CD1c-positive myeloid dendritic cell (primary cell): ENCODE data around the gene PTPRN2.

Experiments used
- DNase-seq: peaks from one replicate; pipeline ENCODE4 v3.0.0-alpha.2; 2016; ENCODE audit errors: extremely low spot score

PTPRN2 gene

DNA sequence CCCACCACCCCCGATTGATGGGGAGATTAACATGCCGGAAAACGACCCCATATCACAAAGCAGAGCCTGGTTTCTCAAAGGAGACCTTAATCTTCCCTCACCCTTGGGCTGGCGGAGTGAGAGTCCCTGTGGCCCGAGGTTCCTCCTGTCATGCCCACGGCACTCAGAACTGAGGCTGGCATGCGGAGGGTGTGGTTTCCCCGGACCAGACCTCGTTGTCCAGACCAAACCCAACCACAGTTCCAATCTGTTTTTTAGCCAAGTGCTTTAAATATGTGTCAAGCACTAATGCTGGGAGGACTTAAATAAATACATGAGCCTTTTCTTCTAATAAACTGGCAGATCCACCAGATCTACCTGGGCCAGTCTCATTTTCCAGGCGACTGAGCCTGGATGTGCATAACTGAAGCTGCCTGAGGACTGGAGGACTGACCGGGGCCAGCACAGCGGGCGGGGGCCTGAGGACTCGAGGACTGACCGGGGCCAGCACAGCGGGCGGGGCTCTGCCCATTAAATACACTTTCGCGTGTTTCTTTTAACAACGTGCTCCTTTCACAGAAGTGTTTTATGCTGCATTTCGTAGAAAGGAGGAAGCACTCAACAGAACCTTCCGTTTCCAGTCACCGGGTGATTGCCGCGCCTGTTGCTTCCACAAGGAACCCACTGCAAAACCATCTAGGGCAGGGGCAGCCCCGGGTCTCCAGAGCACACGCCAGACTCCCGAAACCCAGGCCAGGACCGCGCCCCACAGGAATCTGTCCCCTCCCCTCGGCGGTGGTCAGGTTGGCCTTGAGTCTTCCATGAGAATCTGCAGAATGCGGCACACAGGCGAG, 334.6 kb downstream of the PTPRN2 start:
- DNase-seq: no peak

DNA sequence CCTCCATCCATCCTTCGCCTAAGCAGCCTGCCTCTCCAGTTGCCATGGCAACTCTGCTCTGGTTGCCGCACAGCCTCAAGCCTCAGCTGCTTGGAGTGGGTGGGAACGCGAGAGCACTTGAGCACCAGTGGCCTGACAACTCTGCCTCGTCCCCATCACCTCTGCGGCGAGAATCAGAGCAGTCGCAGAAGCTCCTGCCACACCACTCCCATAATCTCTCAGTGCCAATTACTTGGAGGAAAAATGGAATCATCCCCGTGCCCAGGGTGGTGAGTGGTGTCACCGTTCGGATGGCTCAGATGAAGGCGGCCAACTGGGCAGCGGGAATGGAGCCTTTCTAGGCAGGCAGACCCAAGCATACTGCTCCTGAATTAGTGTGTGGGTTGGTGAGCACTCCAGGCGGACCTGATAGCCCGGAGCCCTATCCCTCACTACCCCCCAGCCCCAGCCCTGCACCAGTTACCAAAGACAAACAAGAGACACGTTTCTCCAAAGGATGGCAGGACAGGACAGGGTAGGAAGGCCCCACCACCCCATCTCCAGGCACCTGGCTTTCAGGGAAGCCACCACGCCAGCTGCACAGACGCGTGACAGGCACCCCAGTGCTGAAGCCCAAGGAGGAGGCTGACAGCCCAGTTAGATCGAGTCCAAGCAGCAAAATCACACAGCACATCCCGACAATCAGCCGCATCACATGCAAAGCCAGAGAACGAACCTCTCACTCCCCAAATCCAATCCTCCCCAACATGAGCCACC, 335.4 kb downstream of the PTPRN2 start:
- no peak for DNase-seq

DNA sequence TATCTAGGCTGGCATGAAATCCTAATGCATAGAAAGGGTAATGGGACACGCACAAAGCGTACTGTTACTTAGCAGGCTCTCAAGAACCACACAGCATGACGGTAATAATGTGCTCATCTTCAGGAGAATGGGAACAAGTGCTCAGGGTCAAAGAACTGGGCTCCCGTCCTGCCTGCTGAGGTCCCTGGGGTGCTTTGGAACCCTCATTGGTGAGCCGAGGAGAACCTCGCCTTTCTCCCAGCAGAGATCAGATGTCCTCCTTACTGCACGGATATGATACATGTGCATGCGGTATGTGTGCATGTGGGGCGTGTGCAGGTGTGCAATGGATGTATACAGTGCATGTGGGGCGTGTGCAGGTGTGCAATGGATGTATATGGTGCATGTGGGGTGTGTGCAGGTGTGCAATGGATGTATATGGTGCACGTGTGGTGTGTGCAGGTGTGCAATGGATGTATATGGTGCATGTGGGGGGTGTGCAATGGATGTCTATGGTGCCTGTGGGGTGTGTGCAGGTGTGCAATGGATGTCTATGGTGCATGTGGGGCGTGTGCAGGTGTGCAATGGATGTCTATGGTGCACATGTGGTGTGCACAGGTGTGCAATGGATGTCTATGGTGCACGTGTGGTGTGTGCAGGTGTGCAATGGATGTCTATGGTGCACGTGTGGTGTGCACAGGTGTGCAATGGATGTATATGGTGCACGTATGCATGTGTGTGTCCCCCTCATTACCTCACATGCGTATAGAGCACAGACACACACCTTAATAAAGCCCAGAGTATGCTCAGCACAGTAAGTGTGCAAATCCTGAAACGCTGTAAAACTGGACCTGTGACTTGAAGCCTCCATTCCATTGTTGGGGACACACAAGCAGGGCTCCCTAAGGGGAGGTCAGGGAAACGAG, 336.3 kb downstream of the PTPRN2 start:
- DNase-seq: no peak

DNA sequence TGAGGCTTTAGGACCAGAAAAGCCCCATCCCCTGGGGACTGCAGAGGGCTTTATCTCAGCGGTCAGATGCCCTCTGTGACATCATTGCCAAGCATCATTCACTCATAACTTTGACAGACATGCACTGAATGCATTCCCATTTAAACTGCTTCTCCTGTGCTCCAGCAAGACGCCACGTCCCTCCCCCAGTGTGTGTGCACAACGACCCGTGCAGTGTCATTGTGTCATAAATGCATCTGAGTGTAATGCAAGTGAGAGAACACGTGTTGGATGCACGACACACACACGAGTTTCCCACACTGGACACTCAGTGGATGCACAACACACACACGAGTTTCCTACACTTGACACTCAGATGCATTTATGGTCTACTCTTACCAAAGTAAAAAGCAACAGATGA, 337.9 kb downstream of the PTPRN2 start:
- no peak for DNase-seq

DNA sequence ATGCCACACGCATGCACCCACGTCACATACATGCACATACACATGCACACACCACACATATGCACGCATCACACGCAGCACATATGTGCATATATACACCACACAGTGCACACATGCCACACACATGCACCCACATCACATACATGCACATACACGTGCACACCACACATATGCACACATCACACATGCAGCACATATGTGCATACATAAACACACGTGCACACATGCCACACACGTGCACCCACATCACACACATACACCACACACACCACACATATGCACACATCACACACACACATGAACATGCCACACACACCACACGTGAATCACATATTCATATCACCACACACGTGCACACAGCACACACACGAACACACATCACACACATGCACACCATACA, 338.8 kb downstream of the PTPRN2 start:
- no peak for DNase-seq

DNA sequence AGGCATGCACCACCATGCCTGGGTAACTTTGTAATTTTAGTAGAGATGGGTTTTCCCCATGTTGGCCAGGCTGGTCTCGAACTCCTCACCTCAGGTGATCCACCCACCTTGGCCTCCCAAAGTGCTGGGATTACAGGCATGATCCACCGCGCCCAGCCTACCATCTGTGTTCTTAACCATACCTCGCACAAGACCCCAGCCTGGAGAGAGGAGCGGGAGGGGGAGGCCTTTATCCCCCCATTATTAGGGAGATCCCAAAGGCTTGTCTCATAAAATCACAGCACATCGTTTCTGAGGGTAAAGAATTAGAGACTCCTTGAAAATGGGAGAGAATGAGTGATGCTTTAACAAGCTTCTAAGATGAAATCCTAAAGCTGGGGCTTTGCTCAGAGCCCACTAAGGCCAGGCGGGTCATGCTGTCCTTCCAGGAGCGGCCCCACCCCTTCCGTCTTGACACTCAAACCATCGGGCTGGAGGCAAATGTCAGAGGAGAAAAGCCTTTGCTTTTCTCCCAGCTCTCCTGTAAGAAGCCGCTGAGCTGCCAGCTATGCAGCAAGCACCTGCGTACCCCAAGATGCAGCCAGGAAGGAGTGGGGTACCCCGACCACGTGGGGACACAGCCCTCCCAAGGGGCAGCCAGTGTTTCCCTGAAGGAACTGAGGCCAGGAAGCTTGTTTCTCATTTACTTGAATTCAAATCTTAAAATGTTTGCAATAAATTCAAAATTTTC, 339.7 kb downstream of the PTPRN2 start:
- no peak for DNase-seq

DNA sequence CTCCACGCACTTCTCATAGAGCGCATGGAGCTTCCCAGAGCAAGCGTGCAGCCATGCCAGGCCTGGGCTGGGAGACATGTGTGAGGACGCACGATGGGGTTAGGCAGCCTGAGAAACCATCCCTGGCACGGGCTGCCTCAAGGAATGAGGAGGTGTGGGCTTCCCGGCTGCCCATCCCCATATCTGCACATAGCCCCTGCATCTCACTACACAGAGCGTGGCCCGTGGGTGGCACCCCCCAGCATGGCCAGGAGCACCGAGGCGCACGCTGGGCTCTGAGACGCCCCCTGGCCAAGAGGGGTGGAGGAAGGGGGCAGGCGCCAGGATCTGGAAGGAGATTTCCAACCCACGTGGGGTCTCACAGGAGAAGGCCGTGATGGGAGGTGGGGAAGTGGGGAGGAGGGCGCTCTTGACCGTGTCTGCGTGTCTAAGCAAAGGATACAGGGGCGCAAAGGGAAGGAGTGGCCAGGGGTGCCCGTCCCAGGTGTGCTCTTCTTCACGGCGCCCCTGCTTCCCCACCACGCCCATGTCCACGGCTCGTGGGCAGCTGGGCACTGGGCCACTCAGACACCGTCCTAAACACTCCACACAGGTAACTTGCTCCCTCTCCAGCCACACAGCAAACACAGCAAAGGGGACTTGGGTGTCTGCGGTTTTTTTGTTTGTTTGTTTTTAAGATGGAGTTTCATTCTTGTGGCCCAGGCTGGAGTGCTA, 340.5 kb downstream of the PTPRN2 start:
- no peak for DNase-seq

DNA sequence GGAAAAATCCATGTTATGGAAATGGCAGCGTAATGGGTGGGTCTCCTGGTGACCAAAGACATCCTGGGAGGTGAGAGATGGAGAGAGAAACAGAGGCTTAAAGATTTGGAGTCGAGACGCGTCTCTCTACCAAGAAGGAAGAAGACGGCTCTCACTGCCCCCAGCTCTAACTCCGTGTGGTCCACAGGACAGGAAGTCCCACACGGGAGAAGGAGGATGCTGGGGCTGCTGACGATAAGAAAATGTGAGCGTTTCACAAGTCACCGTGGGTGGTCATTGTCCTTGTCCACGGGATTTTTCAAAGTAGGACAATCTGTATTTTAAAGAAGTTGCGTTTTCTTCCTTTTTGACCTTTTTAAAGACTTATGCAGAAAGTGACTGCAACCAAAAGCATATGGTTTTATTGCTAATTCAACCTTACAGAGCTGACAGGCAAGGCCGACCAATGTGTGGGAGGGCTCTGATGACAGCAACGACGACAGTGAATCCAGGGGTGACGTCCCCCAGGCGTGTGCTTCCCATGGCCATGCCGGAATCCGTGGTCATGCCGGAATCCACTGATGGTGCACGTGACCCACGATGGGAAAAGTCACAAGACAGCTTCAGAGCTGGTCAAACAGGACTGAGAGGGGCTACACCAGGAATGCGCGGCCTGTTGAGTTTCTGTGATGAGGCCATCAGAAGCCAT, 341.2 kb downstream of the PTPRN2 start:
- DNase-seq: no peak

DNA sequence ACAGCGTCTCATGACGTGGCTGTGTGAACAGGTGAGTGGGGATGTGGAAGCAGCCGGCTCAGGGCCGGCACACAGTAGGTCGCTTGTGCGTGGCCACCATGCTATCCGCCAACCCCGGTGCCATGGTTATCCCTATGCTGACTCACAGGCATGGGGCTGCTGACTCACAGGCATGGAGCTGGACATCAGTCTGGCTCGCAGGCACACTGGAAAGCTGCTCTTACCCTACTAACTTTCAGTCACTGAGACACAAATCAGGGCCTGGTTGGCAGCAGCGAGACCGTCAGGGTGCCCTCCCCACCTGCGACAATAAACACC, 341.9 kb downstream of the PTPRN2 start:
- DNase-seq: no peak

DNA sequence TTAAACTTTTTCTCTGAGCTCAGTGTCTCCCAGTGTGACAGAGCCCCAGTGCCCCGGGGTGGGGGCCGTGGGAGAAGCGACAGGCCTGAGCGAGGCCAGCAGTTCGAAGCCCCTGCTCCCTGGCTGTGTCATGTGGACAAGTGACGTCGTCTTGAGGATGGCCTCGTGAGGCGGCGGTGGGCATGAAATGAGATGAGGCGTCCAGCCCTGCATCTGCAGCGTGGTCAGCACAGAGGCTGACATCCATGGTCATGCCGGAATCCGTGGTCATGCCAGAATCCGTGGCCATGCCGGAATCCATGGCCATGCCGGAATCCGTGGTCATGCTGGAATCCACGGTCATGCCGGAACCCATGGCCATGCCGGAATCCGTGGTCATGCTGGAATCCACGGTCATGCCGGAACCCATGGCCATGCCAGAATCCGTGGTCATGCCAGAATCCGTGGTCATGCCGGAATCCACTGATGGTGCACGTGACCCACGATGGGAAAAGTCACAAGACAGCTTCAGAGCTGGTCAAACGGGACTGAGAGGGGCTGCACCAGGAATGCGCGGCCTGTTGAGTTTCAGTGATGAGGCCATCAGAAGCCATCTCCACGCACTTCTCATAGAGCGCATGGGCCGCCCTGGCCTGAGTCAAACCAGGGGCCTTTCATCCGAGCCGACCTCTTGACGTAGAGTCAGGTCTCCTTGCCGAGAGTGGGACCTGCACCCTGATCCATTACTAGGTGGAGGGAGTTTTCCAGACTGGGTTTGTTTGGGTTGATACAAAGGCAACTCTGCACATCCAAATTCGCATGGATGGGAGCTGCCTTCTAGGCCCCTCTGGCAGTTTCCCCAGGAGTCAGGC, 342.5 kb downstream of the PTPRN2 start:
- no peak for DNase-seq

DNA sequence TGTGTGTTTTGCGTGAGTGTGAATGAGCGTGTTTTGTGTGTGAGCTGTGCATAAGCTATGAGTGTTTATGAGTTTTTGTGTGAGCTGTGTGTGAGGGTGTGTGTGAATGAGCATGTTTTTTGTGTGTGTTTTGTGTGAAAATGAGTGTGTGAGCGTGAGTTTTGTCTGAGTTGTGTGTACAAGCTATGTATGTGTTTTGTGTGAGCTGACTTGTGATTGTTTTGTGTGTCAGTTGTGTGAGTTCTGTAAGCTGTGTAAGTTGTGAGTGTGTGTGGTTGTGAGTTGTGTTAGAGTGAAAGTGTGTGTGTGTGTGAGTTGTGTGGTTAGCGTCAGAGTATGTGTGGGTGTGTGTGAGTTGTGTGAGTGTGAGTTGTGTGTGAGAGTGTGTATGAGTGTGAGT, 343.2 kb downstream of the PTPRN2 start:
- no peak for DNase-seq

DNA sequence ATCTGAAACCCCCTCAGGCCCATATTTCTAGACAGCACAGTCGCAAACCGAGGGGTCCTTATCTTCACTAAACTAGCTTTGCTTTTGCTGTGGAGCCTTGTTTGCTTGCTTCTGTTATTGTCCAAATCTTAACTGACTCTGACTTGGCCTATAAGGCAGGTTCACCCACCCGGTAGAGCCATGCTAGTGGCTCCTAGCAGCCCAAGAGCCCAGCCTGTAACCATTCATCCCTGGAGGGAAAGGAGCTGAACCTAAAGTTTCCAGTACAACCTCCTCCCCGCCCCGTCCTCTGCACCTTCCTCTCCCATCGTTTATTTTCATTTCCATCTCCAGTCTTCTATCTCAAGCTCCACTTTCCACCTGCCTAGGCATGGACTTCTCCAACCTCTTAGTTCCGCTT, 345.7 kb downstream of the PTPRN2 start:
- no peak for DNase-seq

DNA sequence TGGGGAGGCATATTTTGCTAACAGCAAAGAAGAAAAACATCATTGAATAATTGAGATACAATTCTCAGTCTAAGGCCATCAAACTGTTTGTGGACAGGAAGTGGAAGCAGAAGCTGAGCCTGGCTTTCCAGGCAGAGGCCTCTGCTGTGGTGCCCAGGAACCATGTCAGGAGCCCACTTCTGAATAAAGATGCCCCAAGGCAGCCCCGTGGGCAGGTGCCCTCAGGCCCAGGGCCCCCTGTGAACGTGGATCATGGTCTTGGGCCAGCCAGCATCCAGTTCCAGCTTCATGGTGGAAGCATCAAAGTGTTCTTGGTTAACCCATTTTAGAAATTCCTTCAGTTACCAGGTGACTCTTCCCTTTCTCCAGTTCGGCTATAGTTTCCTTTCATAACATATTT, 346.8 kb downstream of the PTPRN2 start:
- DNase-seq: no peak

DNA sequence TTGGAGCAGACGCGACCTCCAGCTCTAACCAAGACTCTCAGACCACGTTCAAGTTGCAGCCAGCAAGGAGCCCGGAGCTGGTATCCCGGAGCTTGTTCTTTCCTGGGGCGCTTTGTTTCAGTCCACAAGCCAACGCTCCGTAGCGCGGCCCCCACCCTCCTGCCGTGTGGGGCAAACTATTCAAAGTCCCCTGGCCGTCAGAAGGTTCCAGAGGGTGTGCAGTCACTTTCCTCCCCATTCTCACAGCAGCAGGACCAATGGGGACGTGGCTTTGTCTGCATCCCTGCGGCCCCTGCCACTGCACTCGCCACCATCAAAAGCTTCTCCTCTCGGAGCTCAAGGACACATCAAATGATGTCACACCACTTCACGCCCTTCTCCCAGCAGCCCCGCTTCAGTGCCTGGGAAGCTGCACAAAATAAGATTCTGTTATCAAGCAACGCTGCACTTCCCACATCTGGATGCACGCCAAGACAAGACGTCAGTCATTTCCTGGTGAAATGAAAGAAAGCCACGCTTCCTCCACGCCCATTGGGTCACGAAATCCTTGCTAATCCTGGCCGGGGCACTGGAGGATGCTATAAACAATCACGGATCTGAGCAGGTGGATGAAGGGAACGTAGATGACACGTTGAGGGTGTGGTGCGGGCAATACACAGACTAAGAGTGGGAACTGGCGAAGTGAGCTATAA, 348.2 kb downstream of the PTPRN2 start:
- DNase-seq: no peak

DNA sequence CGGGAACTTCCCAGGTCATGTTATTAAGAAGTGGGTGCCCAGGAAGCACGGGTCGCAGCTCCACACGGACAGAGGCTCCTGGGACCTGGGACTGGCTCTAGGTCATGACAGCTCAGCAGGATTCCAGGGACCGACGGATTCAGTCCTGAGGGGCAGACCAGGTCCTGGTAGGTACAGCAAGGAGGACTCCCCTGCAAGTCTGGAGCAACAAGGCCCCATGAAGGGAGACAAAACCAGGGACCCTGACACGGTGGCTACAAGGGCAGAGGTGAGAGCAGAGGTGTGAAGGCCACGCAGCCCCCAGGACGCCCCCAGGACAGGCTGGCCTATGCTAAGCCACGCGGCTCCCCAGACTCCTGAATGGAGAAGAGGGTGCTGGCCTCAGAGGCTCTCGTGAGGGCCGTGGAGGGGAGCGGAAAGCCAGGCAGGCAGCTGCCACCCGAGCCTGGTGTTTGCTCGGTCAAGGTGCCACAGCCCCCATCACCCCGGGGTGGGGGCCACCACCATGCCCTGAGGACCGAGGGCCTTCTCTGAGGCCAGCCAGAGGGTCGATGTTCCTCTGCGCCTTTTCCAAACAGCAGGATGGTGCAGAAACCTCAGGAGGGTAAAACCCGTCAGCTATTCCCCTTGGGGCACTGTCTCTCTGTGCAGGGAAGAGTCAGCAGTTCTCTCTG, 348.9 kb downstream of the PTPRN2 start:
- no peak for DNase-seq

DNA sequence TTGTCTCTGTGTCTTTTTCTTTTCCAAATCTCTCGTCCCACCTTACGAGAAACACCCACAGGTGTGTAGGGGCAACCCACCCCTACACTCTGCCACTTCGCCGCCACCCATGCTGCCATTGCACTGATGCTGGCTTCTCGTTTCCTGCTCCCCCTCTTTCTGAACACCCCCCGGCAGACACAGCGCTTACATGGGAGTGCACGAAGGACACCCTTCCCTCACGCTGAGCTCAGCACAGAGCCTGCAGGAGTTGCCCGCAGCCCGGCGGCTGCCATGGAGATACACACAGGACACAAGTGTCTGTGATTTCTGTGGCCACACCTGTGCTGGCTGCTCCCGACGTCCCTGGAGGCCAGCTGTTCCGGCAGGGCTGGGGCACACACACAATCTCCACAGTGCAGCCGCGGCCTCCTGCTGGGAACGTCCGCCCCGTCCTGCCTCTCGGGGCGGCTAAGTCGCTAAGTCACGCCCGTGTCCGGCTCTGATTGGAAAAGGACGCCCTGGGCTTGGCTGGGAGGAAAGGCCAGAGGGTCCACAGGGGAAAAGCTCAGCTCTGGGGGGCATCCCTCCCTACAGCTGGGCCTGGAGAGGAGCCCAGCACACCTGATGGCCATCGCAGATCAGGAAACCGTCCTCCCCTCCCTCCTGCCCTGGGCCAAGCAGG, 349.8 kb downstream of the PTPRN2 start:
- no peak for DNase-seq

DNA sequence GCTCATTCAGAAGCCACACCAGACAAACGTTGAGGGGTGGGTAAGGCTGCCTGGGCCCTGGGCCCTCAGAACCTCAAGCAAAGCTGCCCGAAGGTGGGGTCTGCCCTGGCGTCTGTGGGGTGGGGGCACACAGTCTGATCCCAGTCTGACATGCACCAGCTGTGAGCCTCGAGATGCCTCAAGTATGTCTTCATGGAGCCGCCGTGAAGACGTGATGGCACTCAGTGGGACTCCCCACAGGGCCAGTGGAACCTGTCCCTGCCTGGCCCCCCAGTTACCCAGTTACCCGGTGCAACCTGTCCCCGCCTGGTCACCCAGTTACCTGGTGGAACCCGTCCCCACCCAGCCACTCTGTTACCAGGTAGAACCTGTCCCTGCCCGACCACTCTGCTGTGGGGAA, 351.2 kb downstream of the PTPRN2 start:
- DNase-seq: no peak

DNA sequence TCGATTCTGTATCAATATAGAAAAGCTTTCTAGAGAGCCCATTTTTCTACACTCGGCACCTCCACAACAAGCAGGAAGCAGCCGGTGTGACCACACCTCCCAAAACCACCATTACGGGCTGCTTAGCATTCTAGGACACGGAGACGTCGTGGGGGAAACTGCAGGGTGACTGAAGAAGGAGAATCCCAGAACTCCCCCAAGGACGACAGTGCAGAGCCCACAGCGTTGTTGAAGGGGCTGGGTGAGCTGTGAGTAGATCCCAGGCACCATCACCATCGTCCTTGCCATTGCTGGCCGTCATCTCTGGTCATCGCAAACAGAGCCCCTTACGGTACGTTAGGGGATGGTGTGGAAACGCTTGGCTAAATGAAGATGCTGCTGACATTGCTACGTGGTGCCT, 351.8 kb downstream of the PTPRN2 start:
- DNase-seq: no peak
